Fibroblast of villous mesenchyme (primary cell): ENCODE measurements around the gene MLX. TPM values are rescaled to one million over a fixed set of nuclear protein-coding genes. Genes with fewer than 3 reads are reported as not detected.

Source experiments
- DNase-seq: peaks from one replicate; pipeline ENCODE4 v3.0.0-alpha.2; 2010; ENCODE audit warnings: low read depth
- H3K4me3 ChIP-seq: 2 replicates; pipeline ENCODE4 v1.5.1; 2011; ENCODE audit warnings: low read depth, mild to moderate bottlenecking, low read length
- total RNA-seq: library from RNA; depleted of rRNA; stranded (reverse); fragments of >200 nt; gene quantifications from 2 replicates; pipeline ENCODE4 v1.2.3, GENCODE V29; 2012
- TF ChIP-seq, protein P1 (sequence below): IDR thresholded peaks from 2 replicates; pipeline ENCODE4 v1.5.1; 2012; ENCODE audit warnings: low read depth, mild to moderate bottlenecking, low read length; ENCODE audit not compliant: insufficient read depth

The MLX gene, protein sequence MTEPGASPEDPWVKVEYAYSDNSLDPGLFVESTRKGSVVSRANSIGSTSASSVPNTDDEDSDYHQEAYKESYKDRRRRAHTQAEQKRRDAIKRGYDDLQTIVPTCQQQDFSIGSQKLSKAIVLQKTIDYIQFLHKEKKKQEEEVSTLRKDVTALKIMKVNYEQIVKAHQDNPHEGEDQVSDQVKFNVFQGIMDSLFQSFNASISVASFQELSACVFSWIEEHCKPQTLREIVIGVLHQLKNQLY
- total RNA-seq, result 31.2 and 47.5 TPM in 2 replicates

DNA sequence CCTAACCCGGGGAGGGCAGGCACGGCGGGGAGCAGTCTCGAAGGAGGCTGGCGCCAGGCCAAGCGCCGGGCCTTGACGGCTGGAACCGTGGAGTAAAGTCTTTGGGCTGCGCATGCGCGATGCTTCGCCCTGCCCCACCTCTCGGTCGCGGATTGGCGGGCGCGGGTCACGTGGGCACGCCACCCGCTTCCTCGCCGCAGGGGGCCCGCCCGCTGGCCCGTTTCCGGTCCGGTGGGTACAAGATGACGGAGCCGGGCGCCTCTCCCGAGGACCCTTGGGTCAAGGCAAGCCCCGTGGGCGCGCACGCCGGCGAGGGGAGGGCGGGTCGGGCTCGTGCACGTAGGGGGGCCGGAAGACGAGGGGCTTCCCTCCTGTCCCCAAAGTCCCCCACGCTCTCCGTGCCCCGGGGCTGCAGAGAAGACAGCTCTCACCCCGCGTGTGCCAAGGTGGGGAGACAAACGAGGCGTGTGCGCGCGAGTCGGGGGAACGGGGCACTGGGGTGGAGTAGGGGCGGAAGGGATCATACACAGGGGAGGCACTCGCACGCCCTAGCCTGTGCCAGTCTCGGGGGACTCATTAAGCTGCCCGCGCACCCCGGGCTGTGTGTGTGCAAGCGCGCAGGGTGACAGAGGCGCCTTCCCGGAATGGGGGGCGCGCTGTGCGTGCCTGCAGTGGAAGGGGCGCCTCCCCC is at the start of gene MLX:
Gene MLX (plus strand): TSS at position 218 of the 691 bp plus-strand sequence. CDS start 25 bp downstream, at position 243.
- DNase-seq, result peak; percentile 89
- H3K4me3 ChIP-seq, result peak within 1 kb of the TSS; percentile 91
- TF ChIP-seq, protein P1, sequence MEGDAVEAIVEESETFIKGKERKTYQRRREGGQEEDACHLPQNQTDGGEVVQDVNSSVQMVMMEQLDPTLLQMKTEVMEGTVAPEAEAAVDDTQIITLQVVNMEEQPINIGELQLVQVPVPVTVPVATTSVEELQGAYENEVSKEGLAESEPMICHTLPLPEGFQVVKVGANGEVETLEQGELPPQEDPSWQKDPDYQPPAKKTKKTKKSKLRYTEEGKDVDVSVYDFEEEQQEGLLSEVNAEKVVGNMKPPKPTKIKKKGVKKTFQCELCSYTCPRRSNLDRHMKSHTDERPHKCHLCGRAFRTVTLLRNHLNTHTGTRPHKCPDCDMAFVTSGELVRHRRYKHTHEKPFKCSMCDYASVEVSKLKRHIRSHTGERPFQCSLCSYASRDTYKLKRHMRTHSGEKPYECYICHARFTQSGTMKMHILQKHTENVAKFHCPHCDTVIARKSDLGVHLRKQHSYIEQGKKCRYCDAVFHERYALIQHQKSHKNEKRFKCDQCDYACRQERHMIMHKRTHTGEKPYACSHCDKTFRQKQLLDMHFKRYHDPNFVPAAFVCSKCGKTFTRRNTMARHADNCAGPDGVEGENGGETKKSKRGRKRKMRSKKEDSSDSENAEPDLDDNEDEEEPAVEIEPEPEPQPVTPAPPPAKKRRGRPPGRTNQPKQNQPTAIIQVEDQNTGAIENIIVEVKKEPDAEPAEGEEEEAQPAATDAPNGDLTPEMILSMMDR, result no peak

DNA sequence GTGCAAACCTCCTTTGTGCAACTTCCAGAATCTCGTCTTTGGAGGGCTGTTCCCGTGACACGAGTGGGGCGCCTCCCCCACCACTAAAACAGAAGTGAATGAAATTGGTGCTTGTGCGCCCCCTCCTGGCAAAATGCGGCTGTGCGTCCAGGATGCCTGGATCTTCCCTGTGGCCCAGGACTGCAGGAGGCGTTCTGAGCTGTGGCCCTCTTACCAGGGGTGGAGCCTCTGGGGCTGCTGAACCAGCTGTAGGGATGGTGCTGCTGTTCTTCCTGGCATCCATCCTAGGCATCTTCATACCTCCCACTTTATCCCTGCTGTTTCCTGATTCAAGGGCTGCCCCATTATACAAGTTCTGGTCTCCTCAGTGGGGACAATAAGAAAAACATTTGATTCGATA is 49.4 kb upstream of the MLX start:
- DNase-seq, result peak; percentile 90
- no peak overlapping the region for H3K4me3 ChIP-seq
- TF ChIP-seq, protein P1, result peak; percentile 97

DNA sequence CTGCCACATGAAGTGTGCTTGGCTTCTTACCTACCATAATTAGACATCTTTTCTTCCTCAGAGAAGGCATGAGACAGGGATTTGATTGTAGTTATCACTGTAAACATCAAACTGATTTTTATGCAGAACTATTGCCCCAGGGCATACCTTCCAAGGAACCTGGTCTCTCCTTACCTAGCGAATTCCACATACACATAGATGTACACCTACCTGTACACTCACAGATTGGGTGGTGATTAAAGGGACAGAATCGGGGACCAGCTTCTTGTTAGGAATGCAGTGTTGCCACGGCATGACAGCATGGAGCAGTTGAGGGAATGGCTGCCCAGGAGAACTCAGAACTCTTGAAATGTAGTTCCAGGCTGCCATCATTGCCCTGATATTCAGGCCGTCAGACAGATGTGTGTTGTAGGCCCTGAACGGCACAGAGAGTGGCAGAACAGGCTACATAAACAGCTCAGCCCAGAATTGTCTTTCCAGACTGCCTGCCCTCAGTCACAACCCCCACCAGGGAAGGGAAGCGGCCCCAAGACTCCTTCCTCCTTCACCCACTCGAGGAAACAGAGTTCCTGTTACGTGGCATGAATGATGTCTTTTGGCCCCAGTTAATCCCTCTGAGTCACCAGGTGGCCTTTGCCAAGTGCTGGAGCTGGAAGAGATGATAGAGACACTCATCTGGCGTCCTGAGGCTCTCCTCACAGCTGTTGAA is 48.7 kb upstream of the MLX start:
- TF ChIP-seq, protein P1, result no peak
- peak; percentile 96 for DNase-seq
- no peak overlapping the region for H3K4me3 ChIP-seq

DNA sequence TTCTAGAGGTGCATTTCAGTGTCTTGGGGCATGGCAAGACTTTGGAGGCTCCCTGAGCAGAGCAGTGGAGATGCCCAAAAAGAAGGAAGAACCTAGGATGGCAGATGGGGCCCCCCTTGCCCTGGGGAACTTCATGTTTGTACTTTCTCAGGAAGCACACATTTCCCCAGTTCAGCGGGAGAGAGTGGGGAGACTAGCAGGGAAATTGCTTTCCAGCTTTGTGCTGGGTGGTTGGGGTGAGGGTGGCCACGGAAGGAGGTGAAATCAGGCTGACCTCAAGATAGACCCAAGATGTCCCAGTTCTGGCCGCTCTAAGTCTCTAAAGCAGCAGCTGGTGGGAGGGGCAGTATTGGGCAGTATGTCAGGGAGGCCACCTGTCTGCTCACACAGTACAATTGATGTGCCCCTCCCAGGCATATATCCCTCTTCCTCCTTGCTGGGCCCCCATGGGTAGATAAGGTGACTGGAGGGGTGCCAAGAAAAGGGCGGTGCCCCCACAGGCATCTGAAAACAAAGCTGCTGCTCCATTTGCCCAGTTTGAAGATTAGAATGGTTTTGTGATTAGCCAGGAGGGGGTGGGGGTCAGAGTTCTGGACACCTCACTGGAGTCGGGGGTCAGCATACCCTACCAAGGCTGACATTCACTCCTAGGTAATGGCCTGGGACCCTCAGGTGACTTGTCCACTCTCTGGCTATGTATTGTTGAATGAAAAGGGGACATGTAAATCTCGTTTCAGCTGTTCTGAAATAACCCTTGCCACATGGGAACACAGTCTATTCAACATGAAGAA is 48.0 kb upstream of the MLX start:
- DNase-seq, result peak; percentile 50
- no peak overlapping the region for H3K4me3 ChIP-seq
- TF ChIP-seq, protein P1, result no peak

DNA sequence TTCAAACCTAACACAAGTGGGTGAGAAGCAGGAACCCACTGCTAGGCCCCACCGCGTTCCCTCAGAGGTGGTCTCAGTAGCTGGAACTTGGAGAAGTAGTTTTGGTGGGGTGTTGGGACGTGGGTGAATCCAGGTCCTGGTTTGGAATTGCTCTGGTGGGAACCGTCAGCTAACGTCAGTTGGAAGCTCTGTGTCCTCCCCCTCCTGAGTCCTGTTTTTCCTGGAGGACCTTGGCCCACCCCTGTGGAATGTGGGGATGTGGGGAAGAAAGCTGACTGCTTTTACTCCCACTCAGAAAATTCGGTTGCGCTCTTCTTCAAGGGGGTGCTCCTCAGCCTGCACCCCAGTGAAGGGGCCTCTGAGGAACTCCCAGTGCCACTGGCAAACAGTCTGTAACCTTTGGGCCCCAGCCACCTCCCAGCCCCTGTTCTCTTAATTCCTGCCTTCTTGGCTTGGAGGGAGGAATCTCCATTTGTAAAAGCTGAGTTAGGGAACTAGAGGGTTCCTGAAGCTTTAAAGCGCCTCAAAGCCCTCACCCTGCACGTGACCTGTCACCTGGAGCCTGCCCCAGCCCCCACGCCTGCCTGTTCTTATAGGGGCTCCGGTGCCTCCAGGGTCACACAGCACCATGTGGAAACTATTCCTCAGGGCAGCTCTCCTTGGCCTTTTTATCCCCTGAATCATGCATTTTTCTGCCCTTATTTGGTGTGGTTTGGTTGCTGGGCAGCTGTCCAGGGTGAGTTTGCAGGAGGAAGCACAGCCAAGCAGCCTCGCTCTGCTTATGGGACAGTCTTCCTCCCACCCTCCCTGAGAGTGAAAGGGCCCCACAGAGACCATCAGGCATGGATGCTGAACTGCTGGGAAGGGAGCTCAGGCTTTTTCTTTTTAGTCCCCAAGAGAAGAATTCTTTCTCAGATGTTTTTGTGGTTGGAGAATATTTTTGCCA is 47.1 kb upstream of the MLX start:
- H3K4me3 ChIP-seq, result no peak overlapping the region
- peak; percentile 98 for DNase-seq
- TF ChIP-seq, protein P1, result no peak
